ENCODE data around the gene TMEM9.

Gene TMEM9

DNA sequence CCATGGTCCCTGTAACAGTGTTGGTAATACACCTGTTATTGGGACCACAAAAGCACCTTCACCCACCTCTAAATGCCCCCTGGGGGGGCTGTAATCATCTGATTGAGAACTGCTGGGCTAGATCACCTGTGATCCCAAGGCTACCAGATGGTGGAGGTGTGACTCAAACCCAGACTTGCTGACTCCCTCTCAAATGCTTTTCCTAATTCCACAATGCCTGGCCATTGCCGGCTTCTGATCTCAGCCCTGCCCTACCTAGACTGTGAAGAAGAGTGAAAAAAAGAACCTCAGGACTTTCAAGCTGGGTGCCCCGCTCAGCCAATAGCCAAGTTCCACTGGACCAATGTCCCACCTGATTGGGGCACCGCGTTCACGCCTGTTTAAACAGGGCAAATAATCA, 9.6 kb downstream of the TMEM9 start:
- no peak for DNase-seq

DNA sequence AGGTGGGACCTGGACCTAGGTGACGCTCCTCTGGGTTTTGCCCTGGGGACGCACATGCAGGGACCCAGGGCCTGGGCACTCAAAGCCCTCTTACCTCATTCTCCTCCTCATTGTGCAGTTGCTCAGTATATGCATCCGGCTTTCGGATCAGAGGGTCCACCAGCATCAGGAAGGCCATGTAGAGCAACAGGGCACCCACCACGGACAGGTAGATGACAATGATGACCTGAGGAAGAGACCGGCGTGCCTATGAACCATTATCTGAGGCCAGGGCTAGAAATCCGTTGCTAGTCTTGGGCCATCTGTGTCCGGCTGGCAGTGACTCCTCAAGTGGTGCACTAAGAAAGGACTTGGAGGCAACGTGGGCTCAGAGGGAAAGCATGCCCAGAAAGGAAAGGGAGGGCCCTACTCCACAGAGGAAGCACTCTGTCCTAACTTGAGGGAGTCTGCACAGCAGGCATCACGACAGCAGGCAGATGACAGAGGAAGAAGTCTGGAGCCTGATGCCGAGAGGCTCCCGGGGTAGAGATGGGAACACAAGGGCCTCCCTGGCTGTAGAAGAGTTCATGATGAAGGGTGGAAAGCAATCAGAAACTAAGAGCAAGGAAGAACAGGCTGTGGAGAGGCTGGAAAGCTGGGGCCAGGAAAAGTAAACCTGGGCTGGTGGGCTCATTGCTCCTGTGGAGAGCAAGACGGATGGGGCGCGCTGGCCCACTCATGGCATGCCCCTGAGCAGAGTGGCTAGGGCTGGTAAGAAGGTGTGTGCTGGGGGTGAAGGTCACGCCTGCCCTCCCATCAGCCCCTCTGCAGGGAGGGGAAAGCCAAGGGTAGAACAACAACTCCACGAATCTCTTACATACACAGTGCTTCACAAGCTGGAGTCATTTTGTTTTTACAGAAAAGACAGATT, 10.3 kb downstream of the TMEM9 start:
- no peak for DNase-seq

DNA sequence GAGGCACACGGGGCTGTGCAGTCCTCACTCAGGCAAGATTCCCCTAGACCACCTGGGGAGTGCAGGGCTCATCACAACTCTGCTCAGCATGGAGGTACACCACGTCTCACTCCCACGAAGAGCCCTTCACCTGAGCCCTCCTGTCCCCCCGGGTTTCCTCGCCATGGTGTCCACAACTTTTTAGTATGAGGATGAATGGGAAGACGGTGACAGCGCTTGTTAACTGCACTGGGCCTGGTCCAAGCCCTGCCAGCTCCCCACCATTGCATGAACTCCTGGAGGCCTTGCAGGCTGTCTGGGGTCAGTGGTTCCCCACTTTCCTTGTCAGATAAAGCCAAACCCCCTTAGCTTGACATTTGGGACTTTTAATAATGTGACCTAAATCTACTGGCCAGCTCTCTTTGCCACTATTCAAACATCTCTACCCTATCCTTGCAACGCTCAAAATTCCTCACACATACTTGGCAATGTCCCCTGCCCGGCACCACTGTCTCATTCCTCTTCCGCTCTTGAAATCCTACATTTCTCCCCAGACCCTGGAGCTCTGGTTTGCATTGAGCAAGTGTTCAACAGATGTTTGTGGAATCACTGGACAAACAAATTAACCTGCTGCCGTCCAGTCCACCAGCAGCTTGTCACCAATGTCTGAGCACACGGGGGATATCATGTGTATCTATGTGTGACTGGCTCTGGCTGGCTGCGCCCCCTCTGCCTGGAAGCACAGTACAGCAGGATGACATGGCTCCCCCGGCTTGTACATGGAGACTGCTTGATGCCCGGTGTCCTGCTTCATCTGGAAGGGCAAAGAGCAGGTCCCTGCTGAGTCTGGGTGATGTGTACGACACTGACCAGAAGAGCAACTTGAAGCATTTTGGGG, 11.2 kb downstream of the TMEM9 start:
- DNase-seq: no peak

DNA sequence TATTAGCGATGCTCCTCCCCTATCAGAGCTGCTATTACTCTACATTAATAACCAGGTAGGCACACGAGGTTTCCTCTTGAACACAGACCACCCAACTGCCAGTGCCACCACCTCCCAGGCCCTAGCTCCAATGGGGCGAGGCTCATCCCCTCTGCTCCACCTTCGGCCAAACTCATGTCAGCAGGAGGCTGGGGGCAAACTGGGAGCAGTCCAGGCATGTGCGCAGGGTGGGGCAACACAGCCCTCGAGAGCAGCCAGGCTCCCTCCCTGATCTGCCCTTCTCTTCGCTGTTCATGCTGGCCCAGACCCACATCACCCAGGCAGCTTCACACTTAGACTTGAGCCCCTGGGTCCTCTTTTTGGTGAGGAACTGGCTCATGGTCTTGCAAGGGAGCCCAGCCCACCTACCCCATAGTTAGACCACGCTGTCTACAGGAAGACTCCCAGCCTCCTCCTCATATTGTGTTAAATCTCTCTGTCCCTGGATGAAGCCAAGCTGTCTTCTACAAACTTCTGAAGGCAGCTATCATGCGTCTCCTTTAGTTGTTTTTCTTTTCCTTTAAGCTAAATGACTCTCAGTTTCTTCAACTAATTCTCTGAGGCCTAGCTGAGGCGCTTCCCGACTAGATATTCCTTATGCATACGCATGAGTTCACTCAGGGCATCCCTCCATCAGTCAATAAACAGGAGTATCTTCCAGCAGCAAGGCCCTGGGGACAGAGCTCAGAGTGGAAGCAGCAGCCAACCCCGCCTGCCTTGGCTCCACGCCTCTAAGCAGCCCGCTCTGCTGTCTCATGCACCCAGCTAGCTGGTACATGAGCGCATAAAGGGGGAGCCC, 12.0 kb downstream of the TMEM9 start:
- no peak for DNase-seq

DNA sequence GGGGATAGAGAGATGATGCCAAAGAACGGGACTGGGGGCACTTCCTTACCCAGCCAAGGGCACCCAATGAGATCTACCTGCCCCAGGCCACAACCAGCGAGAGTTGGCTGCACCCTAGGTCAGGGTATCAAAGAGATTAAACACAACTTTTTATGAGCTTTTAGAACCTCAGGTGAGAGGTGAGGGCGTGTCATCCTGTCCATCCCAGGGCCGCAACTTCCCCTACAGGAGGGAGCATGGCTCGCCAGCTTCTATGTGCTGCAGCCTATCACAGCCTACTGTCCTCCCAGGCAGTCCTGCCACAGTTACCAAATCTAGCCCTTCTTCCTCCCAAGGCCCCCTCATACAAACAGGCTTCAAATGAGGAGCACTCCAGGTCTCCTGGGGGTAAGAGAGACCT, 12.9 kb downstream of the TMEM9 start:
- no peak for DNase-seq

DNA sequence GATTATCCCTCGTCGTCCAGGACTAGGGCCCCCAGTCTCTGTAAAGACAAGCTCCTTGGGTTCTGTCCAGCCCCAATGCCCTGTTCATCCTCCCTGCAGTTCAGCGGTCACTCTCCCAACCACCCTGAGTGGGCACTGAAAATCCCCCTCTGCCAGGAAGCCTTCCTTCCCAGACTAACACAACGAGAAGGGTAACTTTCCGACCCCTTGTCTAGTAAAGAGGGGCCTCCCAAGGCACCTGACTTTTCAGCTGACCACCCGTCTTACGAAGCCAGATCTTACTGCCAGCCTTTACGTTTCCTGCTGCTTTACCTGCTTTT, 13.4 kb downstream of the TMEM9 start:
- no peak for DNase-seq

DNA sequence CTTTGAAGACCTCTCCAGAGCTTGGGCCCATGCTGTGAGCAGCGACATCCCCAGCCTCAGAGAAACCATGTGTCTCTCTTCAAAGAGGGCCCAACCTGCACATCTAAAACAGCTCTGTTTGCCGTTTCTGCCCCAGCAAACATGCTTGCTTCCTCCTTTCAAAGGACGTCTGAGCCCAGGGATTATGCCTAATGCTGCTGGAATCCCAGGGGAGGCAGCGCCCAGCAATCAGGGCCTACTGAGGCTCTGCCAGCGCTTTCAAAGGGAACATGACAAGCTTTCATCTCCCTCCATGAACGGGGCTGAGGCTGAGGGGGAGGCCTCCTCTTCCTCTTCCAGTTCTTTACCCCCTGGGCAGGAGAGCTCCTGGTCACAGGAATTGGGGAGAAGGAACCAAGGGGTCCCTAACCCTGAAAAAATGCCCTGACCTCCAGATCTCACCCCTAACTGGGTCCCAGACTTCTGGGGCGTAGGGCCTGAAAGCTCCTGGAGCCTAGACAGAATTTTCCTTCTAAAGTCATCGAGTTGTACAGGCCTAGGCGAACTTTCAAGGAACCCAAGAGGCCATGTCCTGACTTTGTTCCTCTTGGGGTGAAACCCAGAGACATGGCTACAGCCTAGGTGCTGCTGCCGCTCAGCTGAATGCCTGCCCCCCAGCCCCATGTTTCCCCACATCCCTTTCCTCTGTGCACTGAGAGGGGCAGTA, 13.9 kb downstream of the TMEM9 start:
- no peak for DNase-seq

DNA sequence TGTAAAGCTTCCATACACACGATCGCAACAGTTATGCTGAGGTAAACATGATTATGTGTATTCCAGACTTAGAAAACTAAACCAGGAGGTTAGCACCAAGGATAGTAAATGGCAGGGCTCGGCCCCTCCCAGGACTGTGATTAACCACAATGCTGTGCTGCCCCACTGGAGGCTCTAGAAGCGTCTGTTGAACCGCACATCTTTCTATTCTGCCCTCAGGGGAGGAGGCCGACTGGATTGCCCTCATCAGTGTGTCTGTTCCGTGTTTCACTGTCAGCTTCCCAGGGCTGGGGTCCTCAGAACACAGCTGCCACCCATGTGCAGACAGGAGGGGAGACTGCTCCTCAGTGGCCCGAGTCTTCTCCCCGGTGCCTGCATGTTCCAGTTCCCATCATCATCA, 14.5 kb downstream of the TMEM9 start:
- DNase-seq: no peak

DNA sequence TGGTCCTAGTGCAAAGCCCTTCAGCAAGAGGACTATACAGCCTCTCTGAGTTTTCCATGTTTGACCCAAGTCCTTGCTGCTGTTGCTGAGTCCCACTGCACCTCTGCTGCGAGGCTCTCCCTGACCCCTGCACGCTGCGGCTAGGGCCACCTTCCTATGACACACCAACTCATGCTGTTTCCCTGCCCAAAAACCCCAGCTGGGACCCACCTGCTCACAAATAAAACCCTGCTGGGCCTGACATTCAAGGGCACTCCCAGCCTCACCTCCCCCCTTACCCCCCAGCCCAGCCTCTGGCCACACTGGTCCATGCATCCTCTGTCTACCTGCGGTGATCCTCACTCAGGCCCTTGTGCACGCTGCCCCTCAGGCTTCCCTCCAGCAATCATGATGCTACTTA, 15.0 kb downstream of the TMEM9 start:
- DNase-seq: no peak

DNA sequence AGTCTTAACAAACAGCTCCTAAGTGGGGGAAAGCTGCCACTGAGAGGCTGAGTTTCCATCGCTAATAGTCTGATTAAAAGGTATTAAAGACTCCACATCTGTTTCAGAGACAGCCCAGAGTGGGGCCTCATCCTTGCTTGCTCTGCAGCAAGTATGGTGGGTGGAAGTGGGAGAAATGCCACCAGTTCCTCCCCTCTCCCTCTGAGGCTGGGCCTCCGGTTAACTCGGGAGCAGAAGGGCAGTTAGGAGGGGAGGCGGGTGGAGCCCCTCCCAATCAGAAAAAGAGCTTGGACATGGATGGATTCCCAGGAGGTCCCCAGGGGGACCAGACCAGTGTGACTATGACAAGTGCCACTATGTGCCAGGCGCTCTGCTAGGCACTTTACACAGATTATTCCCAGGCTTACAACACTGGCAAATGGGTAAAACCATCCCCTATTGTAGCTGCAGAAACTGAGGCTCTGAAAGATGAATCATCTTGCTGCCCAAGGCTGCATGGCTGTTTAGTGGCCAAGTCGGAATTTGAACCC, 15.9 kb downstream of the TMEM9 start:
- no peak for DNase-seq

DNA sequence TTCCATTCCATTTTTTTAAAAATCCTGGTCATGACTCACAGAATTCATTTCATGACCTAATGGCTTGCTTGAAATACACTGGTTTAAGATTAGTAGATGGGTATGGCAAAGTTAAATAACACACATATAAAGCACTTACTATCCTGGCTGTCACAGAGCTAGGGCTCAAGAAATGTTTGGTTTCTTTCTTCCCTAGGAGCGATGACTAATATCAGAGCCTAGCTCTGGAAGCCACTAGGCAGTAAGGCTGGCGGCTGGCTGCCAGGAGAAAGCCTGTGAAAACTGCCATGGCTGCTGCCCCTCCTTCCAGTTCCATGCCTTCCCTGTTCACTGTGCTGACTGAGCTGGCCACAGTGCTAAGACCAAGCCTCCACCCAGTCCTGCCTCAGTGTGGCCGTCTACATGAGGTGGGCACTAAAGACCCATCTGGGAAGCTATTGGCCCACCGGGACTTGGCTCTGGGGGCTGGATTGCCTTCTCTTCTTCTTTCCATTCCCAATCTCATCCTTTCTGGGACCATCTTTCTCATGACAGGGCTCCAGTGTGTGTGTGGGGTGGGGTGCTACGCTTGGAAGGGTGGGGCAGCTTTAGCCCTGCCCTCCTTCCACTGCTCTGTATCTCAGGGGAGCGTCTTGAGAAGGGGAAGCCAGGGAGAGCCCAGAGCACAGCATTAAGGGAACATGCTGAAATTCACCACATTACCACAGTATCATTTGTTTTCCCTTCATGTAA, 16.5 kb downstream of the TMEM9 start:
- no peak for DNase-seq

DNA sequence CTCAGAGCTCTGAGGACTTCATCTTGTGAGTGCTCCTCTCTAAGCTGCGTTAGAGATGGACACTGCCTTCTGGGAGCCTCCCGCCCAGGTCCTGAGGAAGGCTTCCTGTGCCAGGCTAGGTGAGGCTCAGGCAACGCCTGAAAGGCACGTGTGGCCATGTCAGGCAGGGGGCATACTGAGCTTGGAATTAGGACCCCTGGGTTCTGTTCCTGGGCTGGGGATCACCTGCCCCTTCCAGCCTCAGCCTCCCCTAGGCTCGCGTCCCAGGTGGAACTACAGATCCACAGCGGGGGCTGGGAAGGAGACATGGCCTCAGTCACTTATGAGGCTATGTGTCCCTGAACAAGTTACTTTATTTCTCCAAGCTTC, 17.3 kb downstream of the TMEM9 start:
- no peak for DNase-seq

DNA sequence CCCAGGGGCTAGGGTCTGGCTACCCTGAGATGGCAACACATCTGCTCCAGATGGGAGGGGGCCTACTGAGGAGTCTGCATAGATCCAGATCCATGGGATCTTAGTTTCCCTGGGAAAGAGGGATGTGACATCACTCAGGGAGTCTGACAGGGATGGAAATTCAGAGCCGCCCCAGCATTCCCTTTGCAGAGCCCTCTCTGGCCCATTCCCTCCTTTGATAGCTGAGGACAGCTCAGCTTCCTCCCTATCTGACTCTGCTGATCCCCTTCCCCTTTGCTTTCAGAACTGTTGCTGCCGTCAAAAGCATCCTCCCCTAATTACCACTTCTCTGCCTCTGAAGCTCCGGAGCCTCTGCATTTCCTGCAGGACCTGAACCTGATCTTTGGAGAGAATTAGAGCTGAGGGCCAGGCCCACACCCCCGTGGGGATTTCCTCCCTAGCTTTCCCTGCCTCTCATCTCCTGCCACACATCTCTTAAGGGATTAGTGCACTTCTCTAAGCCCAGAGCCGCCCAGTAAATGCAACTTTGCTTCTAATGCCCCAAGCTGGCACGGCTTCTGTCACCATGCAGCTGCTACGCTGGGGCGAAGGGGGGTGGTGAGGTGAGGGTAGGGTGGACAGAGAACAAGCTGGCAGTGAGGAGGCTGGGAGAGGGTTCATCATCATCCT, 17.8 kb downstream of the TMEM9 start:
- no peak for DNase-seq

DNA sequence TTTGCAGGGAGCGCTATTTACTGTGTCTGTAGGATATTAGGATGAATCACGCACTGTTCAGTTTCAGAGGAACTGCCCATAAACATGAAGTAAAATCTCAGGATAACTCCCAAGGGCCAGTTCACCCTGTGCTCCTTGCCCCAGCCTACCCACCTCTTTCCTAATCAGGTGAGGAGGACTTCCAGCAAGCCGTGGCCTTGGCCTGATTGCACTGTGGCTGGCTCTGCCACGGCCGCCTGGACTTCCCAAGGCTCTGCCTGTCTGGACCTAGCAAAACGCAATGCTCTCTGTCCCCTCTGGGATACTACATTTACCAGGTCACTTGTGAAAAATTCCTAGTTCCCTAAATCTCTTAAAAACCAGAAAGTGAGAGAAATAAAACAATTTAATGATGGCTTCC, 19.9 kb downstream of the TMEM9 start:
- DNase-seq: no peak

DNA sequence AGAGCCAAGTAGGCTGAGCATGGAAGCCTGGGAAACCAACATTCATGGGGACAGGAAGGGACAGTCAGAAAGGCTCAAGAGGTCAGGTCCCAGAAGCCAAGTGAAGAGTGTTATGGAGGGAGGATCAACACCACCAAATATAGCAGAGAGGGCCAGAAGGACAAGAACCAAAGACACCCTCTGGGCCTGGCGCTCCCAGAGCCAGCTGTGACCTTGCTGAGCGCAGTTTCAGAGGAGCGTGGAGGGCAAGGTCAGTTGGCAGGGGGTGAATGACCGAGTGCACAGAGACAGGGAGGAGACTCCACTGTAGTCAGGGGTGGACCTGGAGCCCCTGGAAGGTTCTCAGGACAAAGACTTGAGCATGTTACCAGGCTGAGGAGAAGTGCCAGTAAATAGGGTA, 22.9 kb downstream of the TMEM9 start:
- DNase-seq: no peak

DNA sequence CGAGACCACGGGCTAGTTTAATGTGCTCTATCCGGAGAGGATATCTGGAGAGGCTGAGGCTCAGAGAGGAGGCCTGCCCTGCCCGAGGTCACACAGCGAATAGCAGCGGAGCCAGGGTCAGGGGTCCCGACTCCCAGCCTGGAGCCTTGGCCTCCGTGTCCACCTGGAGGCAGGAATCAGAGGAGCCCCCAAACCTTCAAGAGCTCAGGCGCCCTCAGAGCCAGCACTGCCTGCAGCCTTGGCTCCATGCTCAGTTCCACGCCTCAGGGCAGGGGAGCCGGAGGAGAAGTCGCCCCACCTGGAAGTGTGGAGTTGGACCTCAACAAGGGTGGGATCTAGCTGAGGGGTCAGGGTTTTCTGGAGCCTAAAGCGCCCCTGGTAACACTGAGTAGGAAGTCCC, 25.3 kb downstream of the TMEM9 start:
- DNase-seq: no peak

DNA sequence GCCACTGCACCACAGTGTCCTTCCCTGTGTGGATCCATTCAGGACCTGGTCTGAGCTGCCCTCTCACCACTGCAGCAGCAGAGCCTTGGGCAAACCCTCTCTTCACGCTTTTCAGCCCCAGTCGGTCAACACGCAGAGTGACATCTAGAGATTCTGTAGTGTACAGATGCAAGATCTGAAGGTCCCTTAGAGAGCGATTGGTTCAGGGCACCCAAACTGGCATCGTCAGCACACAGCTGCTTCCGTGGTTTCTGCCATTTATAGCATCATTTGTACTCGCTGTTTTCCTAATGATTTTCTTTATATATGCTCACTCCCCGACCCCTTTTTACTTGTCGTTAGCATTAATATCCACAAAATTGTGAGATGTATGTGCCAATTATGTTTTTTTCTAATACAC, 25.8 kb downstream of the TMEM9 start:
- DNase-seq: no peak

DNA sequence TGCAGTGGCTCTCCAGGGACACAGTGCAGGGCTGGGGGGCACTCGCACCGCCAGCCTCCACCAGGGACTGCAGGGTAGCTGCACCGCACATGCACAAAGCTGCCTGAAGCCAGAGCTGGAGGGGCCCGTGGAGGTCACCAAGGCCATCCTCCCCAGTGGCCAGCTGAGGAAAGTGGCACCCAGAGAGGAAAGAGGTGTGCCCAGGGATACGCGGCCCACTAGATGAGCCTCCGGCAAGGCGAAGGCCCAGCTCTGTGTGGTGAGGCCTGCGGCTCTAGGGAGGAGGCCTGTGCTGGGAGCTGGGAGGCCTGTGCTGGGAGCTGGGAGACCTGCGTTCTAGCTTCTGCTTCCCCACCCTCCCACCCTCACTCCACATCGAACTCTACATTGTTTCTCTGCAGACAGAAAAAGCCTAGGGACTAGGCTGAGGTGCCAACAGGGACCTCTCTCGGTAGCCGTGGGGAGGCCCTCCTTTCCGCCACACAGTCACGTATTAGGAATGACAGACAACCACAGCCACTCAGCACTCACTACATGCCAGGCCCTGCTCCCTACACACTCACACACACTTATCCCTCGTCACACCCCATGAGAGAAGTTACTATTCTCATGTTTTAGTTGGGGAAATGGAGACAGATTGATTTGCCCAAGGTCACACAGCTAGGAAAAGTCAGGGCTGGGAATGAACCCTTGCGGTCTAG, 26.4 kb downstream of the TMEM9 start:
- no peak for DNase-seq

DNA sequence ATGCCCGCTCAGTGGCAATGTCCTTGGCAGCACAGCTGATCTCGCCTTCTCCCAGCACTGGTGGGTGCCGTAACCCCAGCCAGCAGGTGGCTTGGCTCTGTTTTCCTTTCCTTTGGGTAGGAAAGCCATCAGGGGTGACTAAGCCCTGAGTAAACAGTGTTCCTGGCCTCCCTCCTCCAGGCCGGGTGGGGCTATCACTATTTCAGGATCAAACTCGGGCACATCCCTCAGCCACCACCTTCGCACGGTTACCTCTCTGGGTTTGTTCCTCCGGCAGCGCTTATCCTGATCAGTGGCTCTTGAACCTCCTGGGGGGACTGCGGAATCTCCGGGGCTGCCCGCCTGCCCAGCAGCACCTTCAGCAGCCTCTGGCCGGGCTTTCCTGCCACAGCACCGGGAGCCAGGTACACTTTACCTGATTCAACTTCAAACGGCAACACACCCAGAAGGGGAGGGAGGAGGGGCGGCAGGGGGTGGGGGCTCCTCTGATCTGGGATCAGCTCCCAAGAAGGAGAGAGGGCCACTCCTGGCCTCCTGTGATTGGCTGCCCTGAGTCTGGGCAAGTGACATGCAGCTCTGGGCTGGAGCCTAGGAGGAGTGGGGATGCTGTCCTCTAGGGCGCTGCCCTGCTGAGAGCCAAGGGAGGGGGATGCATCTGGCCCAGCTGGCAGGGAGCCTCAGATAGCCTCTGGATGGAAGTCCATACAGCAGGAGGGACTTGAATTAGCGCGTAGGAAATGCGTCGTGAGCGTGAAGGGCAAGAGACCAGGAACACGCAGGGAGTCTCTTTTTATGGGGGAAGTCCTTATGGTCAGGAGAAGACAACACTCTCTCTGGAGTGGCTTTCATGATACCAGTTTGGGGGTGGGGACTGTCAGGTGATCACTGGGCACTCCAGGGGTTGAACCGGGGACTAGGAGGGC, 27.2 kb downstream of the TMEM9 start, which contains the start of gene ASCL5:
ASCL5 (minus strand) TSS at position 353 of the 923 bp plus-strand sequence. CDS start 11,812 bp downstream, outside the sequence.
- no peak for DNase-seq
